ENCODE measurements around the gene SEPTIN1.

SEPTIN1 gene

GRCh38 chr16:30380803-30381208 lies 1.6 kb downstream of the SEPTIN1 start:
- no peak overlapping the region for H2BK5ac ChIP-seq (ENCODE audit: low read depth, low read length, poor library complexity)
- no peak overlapping the region for H3K4me2 ChIP-seq (ENCODE audit: low read length)
- peaks cover 12% of the 10 kb centered on the region for H3K79me2 ChIP-seq (ENCODE audit: control insufficient read depth, insufficient read depth, low read length, poor library complexity)
- H3K14ac ChIP-seq (ENCODE audit: low read length) = no peak overlapping the region
- no peak overlapping the region for H3K23ac ChIP-seq (ENCODE audit: low read length)
- no peak overlapping the region for H2AK5ac ChIP-seq (ENCODE audit: low read length)
- no peak overlapping the region for H2BK120ac ChIP-seq (ENCODE audit: insufficient read depth, low read length, poor library complexity)
- H3K79me1 ChIP-seq (ENCODE audit: low read length) = peaks cover 18% of the 10 kb centered on the region
- H3K36me3 ChIP-seq (ENCODE audit: control insufficient read depth in 1 of 2, insufficient read depth in 2 of 2, low read length in 2 of 2) = peaks cover 0 to 3% of the 10 kb centered on the region in 2 experiments
- no CpG with 5 or more reads among the region's 6 CpGs for WGBS (ENCODE audit: extremely low coverage, insufficient coverage, insufficient read length)
- H3K4me3 ChIP-seq (ENCODE audit: low read depth, low read length) = no peak overlapping the region
- no peak overlapping the region for H4K8ac ChIP-seq (ENCODE audit: low read depth, low read length)
- peaks cover 24 to 27% of the 10 kb centered on the region in 2 experiments for H3K4me1 ChIP-seq (ENCODE audit: control insufficient read depth in 1 of 2, insufficient read depth in 2 of 2, low read length in 2 of 2)
- H3K27ac ChIP-seq (ENCODE audit: low read depth, low read length) = no peak overlapping the region
- no peak for DNase-seq
- no peaks in the 10 kb centered on the region for H3K9me3 ChIP-seq (ENCODE audit: insufficient read depth, low read depth, low read length)
- no peak overlapping the region for H3K18ac ChIP-seq (ENCODE audit: low read length)
- no peak overlapping the region for H4K12ac ChIP-seq (ENCODE audit: low read depth, low read length)
- H2AFZ ChIP-seq (ENCODE audit: insufficient read depth, low read length, poor library complexity) = no peak overlapping the region
- H3K9ac ChIP-seq (ENCODE audit: low read length) = no peak overlapping the region
- no peaks in the 10 kb centered on the region for H3K27me3 ChIP-seq (ENCODE audit: insufficient read depth, low read length)
- no peak overlapping the region for H2BK12ac ChIP-seq (ENCODE audit: low read length)
- H4K91ac ChIP-seq (ENCODE audit: low read depth, low read length) = no peak overlapping the region
- no peak overlapping the region for H3K4ac ChIP-seq (ENCODE audit: low read depth, low read length)

DNA sequence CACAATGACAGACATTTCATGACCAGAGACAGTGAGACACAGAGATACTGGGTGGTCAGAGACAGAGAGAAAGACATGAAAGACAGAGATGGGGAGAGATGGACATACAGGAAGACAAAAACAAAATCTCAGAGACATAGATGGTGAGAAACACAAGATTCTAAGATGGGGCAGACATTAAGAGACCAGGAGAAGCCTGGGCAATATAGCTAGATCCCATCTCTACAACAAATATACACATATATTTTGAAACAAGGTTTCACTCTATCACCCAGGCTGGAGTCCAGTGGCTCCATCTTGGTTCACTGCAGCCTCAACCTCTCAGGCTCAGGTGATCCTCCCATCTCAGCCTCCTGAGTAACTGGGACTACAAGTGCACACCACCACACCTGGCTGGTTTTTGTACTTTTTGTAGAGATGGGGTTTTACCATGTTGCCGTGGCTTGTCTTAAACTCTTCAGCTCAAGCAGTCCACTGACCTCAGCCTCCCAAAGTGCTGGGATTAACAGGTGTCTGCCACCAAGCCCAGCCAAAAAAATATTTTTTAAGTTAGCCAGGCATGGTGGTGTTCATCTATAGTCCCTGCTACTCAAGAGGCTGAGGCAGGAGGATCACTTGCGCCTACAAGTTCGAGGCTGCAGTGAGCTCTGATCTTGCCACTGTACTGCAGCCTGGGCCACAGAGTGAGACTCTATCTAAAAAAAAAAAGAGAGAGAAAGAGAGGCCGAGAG lies 2.1 kb downstream of the SEPTIN1 start:
- Histone ChIP-seq H3K36me3 (ENCODE audit: control insufficient read depth in 1 of 2, insufficient read depth in 2 of 2, low read length in 2 of 2) (peaks cover 0 to 3% of the 10 kb centered on the region in 2 experiments), H4K8ac (ENCODE audit: low read depth, low read length) (no peak overlapping the region), H3K9me3 (ENCODE audit: insufficient read depth, low read depth, low read length) (no peaks in the 10 kb centered on the region), H3K14ac (ENCODE audit: low read length) (no peak overlapping the region), H2BK5ac (ENCODE audit: low read depth, low read length, poor library complexity) (no peak overlapping the region), H3K79me2 (ENCODE audit: control insufficient read depth, insufficient read depth, low read length, poor library complexity) (peaks cover 12% of the 10 kb centered on the region), H2AK5ac (ENCODE audit: low read length) (no peak overlapping the region), H3K79me1 (ENCODE audit: low read length) (peaks cover 18% of the 10 kb centered on the region), H2AFZ (ENCODE audit: insufficient read depth, low read length, poor library complexity) (no peak overlapping the region), H3K27ac (ENCODE audit: low read depth, low read length) (no peak overlapping the region), H3K9ac (ENCODE audit: low read length) (no peak overlapping the region), H2BK12ac (ENCODE audit: low read length) (no peak overlapping the region), H3K4me1 (ENCODE audit: control insufficient read depth in 1 of 2, insufficient read depth in 2 of 2, low read length in 2 of 2) (peaks cover 24 to 29% of the 10 kb centered on the region in 2 experiments), H3K4ac (ENCODE audit: low read depth, low read length) (no peak overlapping the region), H3K18ac (ENCODE audit: low read length) (no peak overlapping the region), H4K91ac (ENCODE audit: low read depth, low read length) (no peak overlapping the region), H3K4me2 (ENCODE audit: low read length) (no peak overlapping the region), H3K23ac (ENCODE audit: low read length) (no peak overlapping the region), H2BK120ac (ENCODE audit: insufficient read depth, low read length, poor library complexity) (no peak overlapping the region), H4K12ac (ENCODE audit: low read depth, low read length) (no peak overlapping the region), H3K27me3 (ENCODE audit: insufficient read depth, low read length) (no peaks in the 10 kb centered on the region), H3K4me3 (ENCODE audit: low read depth, low read length) (no peak overlapping the region)
- WGBS (ENCODE audit: extremely low coverage, insufficient coverage, insufficient read length) = no CpG with 5 or more reads among the region's 4 CpGs
- no peak for DNase-seq

- H3K9me3 ChIP-seq (ENCODE audit: insufficient read depth, low read depth, low read length) = no peaks in the 10 kb centered on the region
- H3K14ac ChIP-seq (ENCODE audit: low read length) = peak overlapping the region; percentile 71
- H4K8ac ChIP-seq (ENCODE audit: low read depth, low read length) = peak overlapping the region; percentile 8
- peak overlapping the region; percentile 56 for H4K91ac ChIP-seq (ENCODE audit: low read depth, low read length)
- peak overlapping the region; percentile 18 for H2BK120ac ChIP-seq (ENCODE audit: insufficient read depth, low read length, poor library complexity)
- H2AK5ac ChIP-seq (ENCODE audit: low read length) = no peak overlapping the region
- H2BK5ac ChIP-seq (ENCODE audit: low read depth, low read length, poor library complexity) = peak overlapping the region; percentile 1
- peaks cover 24 to 29% of the 10 kb centered on the region in 2 experiments for H3K4me1 ChIP-seq (ENCODE audit: control insufficient read depth in 1 of 2, insufficient read depth in 2 of 2, low read length in 2 of 2)
- H3K4ac ChIP-seq (ENCODE audit: low read depth, low read length) = peak overlapping the region; percentile 2
- H2AFZ ChIP-seq (ENCODE audit: insufficient read depth, low read length, poor library complexity) = peak overlapping the region; percentile 9
- H3K9ac ChIP-seq (ENCODE audit: low read length) = peak overlapping the region; percentile 51
- no CpG with 5 or more reads among the region's 27 CpGs for WGBS (ENCODE audit: extremely low coverage, insufficient coverage, insufficient read length)
- peak overlapping the region; percentile 34 for H3K18ac ChIP-seq (ENCODE audit: low read length)
- peak overlapping the region; percentile 78 for H3K4me3 ChIP-seq (ENCODE audit: low read depth, low read length)
- peak overlapping the region; percentile 90 for H3K4me2 ChIP-seq (ENCODE audit: low read length)
- no peaks in the 10 kb centered on the region for H3K27me3 ChIP-seq (ENCODE audit: insufficient read depth, low read length)
- H3K79me1 ChIP-seq (ENCODE audit: low read length) = peaks cover 18% of the 10 kb centered on the region
- H3K27ac ChIP-seq (ENCODE audit: low read depth, low read length) = peak overlapping the region; percentile 28
- peaks cover 0 to 3% of the 10 kb centered on the region in 2 experiments for H3K36me3 ChIP-seq (ENCODE audit: control insufficient read depth in 1 of 2, insufficient read depth in 2 of 2, low read length in 2 of 2)
- no peak overlapping the region for H2BK12ac ChIP-seq (ENCODE audit: low read length)
- peaks cover 12% of the 10 kb centered on the region for H3K79me2 ChIP-seq (ENCODE audit: control insufficient read depth, insufficient read depth, low read length, poor library complexity)
- H3K23ac ChIP-seq (ENCODE audit: low read length) = no peak overlapping the region
- no peak for DNase-seq
- peak overlapping the region; percentile 4 for H4K12ac ChIP-seq (ENCODE audit: low read depth, low read length)
Observed at GRCh38 chr16:30379158-30379783, 3.1 kb downstream of the SEPTIN1 start.

DNA sequence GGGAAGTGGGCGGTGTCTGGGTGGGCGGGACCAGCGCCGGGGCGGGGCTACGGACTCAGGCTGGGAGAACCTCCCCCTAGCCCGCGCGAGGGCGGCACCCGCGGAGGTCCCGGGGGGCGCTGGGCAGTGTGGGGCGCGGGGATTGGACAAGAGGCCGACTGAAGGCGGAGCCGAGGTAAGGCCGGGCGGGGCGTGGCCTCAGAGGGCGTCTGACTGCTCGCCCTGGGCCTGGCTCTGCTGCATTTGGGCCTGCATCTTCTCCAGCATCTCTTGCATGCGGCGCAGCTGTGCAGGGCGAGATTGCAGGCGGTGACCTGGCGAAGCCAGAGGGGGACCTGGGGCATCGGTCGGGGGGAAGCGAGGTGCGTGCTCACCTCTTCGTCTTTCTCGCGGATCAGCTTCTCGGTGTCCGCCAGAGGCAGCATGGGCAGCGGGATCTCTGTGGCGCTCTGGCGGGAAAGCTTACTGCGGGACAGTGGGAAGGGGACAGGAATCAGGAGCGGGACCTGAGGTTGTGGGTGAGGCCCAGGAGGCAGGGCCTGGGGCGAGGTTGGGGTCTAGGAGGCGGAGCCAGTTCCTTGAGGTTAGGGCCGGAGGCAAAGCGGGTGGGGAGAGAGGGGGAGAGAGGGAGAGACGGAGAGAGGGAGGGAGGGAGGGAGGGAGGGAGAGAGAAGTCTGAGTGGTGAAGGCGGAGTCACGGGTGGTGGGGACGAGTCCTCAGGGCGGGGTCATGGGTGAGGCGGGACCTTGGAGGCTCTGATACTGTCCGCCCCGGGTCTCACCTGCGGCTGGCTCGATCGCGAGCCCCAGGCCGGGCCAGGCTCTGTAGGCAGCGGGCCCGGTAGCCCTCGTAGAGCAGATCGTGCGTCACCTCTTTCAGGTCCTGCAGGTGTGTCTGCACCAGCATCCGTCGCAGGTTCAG lies 3.9 kb downstream of the SEPTIN1 start:
- Histone ChIP-seq H3K14ac (ENCODE audit: low read length) (peak overlapping the region; percentile 76), H3K27me3 (ENCODE audit: insufficient read depth, low read length) (no peaks in the 10 kb centered on the region), H3K4me3 (ENCODE audit: low read depth, low read length) (peak overlapping the region; percentile 78), H2BK12ac (ENCODE audit: low read length) (peak overlapping the region; percentile 16), H2BK120ac (ENCODE audit: insufficient read depth, low read length, poor library complexity) (peak overlapping the region; percentile 69), H3K4ac (ENCODE audit: low read depth, low read length) (peak overlapping the region; percentile 13), H3K4me2 (ENCODE audit: low read length) (peak overlapping the region; percentile 90), H2AK5ac (ENCODE audit: low read length) (peak overlapping the region; percentile 56), H3K9me3 (ENCODE audit: insufficient read depth, low read depth, low read length) (no peaks in the 10 kb centered on the region), H3K36me3 (ENCODE audit: control insufficient read depth in 1 of 2, insufficient read depth in 2 of 2, low read length in 2 of 2) (peaks cover 0 to 3% of the 10 kb centered on the region in 2 experiments), H2BK5ac (ENCODE audit: low read depth, low read length, poor library complexity) (peak overlapping the region; percentile 56), H3K9ac (ENCODE audit: low read length) (peak overlapping the region; percentile 91), H4K8ac (ENCODE audit: low read depth, low read length) (peak overlapping the region; percentile 86), H4K91ac (ENCODE audit: low read depth, low read length) (peak overlapping the region; percentile 92), H3K18ac (ENCODE audit: low read length) (peak overlapping the region; percentile 92), H2AFZ (ENCODE audit: insufficient read depth, low read length, poor library complexity) (peak overlapping the region; percentile 61), H3K79me1 (ENCODE audit: low read length) (peaks cover 18% of the 10 kb centered on the region), H3K4me1 (ENCODE audit: control insufficient read depth in 1 of 2, insufficient read depth in 2 of 2, low read length in 2 of 2) (peaks cover 24 to 29% of the 10 kb centered on the region in 2 experiments), H3K27ac (ENCODE audit: low read depth, low read length) (peak overlapping the region; percentile 99), H3K23ac (ENCODE audit: low read length) (no peak overlapping the region), H3K79me2 (ENCODE audit: control insufficient read depth, insufficient read depth, low read length, poor library complexity) (peaks cover 12% of the 10 kb centered on the region), H4K12ac (ENCODE audit: low read depth, low read length) (peak overlapping the region; percentile 95)
- WGBS (ENCODE audit: extremely low coverage, insufficient coverage, insufficient read length) = no CpG with 5 or more reads among the region's 67 CpGs
- peak; percentile 98 to 99 for DNase-seq
